ENCODE data around the gene TUT7.
A peak's percentile ranks its signal among the peaks of the same experiment; 100 is the strongest.
"Not testable (repeated sequence)": the region's sequence is repeated elsewhere in the genome, so short reads cannot be mapped to it uniquely, and the experiment has no call there.

TUT7 gene

GRCh38 chr9:86354011-86354817 is at the start of gene TUT7:
Gene TUT7 (minus strand): TSS chr9:86354410. CDS start chr9:86353199, 1,211 bp downstream.
- peak; percentile 85 for DNase-seq (ENCODE audit: extremely low read depth, low read depth)
- TF ChIP-seq, protein P1, sequence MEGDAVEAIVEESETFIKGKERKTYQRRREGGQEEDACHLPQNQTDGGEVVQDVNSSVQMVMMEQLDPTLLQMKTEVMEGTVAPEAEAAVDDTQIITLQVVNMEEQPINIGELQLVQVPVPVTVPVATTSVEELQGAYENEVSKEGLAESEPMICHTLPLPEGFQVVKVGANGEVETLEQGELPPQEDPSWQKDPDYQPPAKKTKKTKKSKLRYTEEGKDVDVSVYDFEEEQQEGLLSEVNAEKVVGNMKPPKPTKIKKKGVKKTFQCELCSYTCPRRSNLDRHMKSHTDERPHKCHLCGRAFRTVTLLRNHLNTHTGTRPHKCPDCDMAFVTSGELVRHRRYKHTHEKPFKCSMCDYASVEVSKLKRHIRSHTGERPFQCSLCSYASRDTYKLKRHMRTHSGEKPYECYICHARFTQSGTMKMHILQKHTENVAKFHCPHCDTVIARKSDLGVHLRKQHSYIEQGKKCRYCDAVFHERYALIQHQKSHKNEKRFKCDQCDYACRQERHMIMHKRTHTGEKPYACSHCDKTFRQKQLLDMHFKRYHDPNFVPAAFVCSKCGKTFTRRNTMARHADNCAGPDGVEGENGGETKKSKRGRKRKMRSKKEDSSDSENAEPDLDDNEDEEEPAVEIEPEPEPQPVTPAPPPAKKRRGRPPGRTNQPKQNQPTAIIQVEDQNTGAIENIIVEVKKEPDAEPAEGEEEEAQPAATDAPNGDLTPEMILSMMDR (IDR thresholded peaks at IDR 0.05; ENCODE audit: low read depth, low read length): no peak

DNA sequence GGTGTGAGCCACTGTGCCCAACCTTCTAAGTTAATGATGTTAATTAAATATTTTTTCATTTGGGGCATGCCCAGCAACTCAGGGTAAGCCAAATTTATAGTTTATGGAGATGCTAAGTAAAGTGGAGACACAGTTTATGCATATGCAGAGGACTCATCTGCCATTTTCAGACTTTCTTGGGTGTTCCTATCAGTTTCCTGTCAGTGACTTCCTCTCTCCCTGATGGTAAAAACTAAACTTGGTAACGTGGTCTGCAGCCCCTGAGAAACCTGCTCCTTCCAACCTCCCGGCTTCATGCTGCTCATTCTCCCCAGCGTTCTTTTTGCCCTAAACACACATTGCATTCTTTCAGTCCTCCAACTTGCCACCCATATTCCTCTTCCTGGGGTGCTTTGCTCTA is 48.4 kb upstream of the TUT7 start:
- no peak for DNase-seq (ENCODE audit: extremely low read depth, low read depth)
- TF ChIP-seq, protein P1 (IDR thresholded peaks at IDR 0.05; ENCODE audit: low read depth, low read length): no peak

DNA sequence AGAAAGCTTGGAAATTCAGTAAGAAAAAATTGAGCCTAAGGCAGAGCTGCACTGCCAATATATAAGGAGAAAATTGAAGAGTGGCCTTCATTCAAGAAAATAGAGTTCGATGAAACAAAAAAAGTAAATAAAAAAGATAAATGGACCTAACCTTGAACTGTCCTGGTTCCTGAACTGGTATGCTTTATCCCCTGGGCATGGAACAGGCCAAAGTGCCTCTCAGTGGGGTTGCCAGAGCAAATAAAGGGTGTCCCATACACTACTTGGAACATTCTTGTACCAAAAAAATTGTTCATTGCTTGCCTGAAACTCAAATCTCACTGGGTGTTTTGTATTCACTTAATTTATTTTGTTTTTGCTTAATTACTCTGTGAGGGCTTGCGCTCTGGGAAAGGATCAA is 42.2 kb upstream of the TUT7 start:
- TF ChIP-seq, protein P1 (IDR thresholded peaks at IDR 0.05; ENCODE audit: low read depth, low read length): no peak
- DNase-seq (ENCODE audit: extremely low read depth, low read depth): no peak

DNA sequence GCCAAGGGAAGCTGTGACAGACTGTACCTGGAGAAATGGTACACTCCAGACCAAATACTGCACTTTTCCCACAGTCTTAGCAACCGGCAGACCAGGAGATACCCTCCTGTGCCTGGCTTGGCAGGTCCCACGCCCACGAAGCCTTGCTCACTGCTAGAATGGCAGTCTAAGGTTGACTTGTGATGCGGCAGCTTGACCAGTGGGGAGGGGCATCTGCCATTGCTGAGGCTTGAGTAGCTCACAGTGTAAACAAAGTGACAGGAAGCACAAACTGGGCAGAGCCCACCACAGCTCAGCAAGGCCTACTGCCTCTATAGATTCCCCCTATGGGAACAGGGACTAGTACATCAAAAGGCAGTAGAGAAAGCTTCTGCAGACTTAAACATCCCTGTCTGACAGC is 36.0 kb upstream of the TUT7 start:
- not testable (repeated sequence) for DNase-seq (ENCODE audit: extremely low read depth, low read depth)

DNA sequence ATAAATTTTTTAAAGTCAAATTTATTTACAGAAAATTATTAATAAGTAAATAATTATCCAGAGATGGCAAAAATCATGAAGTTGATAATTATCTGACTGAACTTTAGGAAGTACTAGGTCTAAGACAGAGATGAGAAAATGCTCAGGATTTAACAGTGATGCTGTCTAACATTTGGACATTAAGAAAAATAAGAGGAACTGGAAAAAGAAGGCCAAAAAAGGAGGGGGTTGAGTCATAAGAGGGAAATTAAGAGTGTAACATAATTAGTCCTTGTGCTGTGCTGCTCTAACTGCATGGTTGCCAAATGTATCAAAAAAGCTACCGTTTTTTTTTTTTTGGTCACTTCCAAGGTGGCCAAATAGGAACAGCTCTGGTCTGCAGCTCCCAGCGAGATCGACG is 35.4 kb upstream of the TUT7 start:
- no peak for DNase-seq (ENCODE audit: extremely low read depth, low read depth)
- TF ChIP-seq, protein P1 (IDR thresholded peaks at IDR 0.05; ENCODE audit: low read depth, low read length): no peak

GRCh38 chr9:86387376-86387775 is 33.2 kb upstream of the TUT7 start:
- TF ChIP-seq, protein P1 (IDR thresholded peaks at IDR 0.05; ENCODE audit: low read depth, low read length): no peak
- DNase-seq (ENCODE audit: extremely low read depth, low read depth): no peak

DNA sequence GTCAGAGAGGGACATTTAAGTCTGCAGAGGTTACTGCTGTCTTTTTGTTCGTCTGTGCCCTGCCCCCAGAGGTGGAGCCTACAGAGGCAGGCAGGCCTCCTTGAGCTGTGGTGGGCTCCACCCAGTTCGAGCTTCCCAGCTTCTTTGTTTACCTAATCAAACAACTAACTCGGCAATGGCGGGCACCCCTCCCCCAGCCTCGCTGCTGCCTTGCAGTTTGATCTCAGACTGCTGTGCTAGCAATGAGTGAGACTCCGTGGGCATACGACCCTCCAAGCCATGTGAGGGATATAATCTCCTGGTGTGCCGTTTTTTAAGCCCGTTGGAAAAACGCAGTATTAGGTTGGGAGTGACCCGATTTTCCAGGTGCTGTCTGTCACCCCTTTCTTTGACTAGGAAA is 28.8 kb upstream of the TUT7 start:
- DNase-seq (ENCODE audit: extremely low read depth, low read depth): not testable (repeated sequence)

GRCh38 chr9:86376016-86376415 is 21.8 kb upstream of the TUT7 start:
- TF ChIP-seq, protein P1 (IDR thresholded peaks at IDR 0.05; ENCODE audit: low read depth, low read length): no peak
- DNase-seq (ENCODE audit: extremely low read depth, low read depth): no peak

All from AG09319 (cell line).